Activated CD4-positive, alpha-beta T cell treated with anti-CD3 and anti-CD28 coated beads for 36 hours (primary cell): ENCODE measurements around the gene COQ8A. TPM values are rescaled to one million over a fixed set of nuclear protein-coding genes. Genes with fewer than 3 reads are reported as not detected.

Experiments used
- ATAC-seq: fragments of 200-7000 bp; cut with Tn5 transposase; one replicate; pipeline ENCODE4 v1.10.0; 2021; ENCODE audit warnings: mild to moderate bottlenecking, moderate library complexity
- CTCF ChIA-PET: fragments of 350-600 bp; sonication (Branson Sonifier 250); formaldehyde crosslinking; loops from one replicate; lab custom pipeline; 2021; ENCODE audit warnings: antibody characterized with exemption; lab: Charles Lee
- POLR2A ChIA-PET: fragments of 350-600 bp; sonication (Branson Sonifier 250); formaldehyde crosslinking; loops from one replicate; lab custom pipeline; 2021; ENCODE audit warnings: antibody characterized with exemption, inconsistent platforms; lab: Charles Lee
- DNase-seq: peaks from one replicate; pipeline ENCODE4 v3.0.0-alpha.2; 2020
- H3K27ac Mint-ChIP-seq: one replicate; pipeline ENCODE4 v1.8.0; 2021; ENCODE audit warnings: mixed read lengths
- H3K27me3 Mint-ChIP-seq: one replicate; pipeline ENCODE4 v1.8.0; 2021; ENCODE audit warnings: mixed read lengths
- H3K36me3 Mint-ChIP-seq: one replicate; pipeline ENCODE4 v1.8.0; 2021; ENCODE audit warnings: low read depth, mixed read lengths
- H3K4me1 Mint-ChIP-seq: one replicate; pipeline ENCODE4 v1.8.0; 2021; ENCODE audit warnings: mixed read lengths
- H3K4me3 Mint-ChIP-seq: one replicate; pipeline ENCODE4 v1.8.0; 2021; ENCODE audit warnings: mild to moderate bottlenecking, moderate library complexity, mixed read lengths
- H3K9me3 Mint-ChIP-seq: one replicate; pipeline ENCODE4 v1.8.0; 2021; ENCODE audit warnings: low read depth, mixed read lengths
- intact Hi-C, 2 experiments: fragments of 100-400 bp; cut with DNase I in 1 of 2; cut with micrococcal nuclease in 1 of 2; formaldehyde crosslinking; loops; one replicate each; pipeline versions ENCODE4 v1.14.2 to v1.15.1; 2022 to 2024; cut with DNase I, micrococcal nuclease
- total RNA-seq, 2 experiments: library from RNA; stranded (reverse); gene quantifications; one replicate each; pipeline ENCODE4 v1.2.3, GENCODE V29; 2021

COQ8A gene
- total RNA-seq, 2 experiments from 2014 or later: 21.3 to 26.9 TPM

GRCh38 chr1:226974544-226975258, 34.6 kb downstream of the COQ8A start:
- DNase-seq (peak; percentile 1), ATAC-seq (no peak)
- ChIA-PET CTCF (interaction anchor here (0.5 to 0.6 kb wide), 2 partner anchors 63 to 109 kb away, joined by 3 read pairs; no protein-coding TSS in a partner anchor), POLR2A (no interaction called here)
- Mint-ChIP-seq H3K27me3 (no peaks in the 10 kb centered on the region), H3K36me3 (peaks cover 12% of the 10 kb centered on the region), H3K4me1 (no peaks in the 10 kb centered on the region), H3K27ac (no peak overlapping the region), H3K4me3 (no peak overlapping the region), H3K9me3 (peaks cover 7% of the 10 kb centered on the region)
- intact Hi-C loops: no loop called here

GRCh38 chr1:226975259-226976250, 35.5 kb downstream of the COQ8A start:
- Mint-ChIP-seq H3K36me3 (peaks cover 7% of the 10 kb centered on the region), H3K9me3 (peaks cover 7% of the 10 kb centered on the region), H3K4me3 (no peak overlapping the region), H3K27ac (no peak overlapping the region), H3K27me3 (no peaks in the 10 kb centered on the region), H3K4me1 (no peaks in the 10 kb centered on the region)
- no peak for ATAC-seq
- intact Hi-C loops: no loop called here
- POLR2A ChIA-PET: no interaction called here
- DNase-seq: no peak
- CTCF ChIA-PET: interaction anchor here (0.5 to 0.6 kb wide), 2 partner anchors 63 to 110 kb away, joined by 3 read pairs; no protein-coding TSS in a partner anchor

DNA sequence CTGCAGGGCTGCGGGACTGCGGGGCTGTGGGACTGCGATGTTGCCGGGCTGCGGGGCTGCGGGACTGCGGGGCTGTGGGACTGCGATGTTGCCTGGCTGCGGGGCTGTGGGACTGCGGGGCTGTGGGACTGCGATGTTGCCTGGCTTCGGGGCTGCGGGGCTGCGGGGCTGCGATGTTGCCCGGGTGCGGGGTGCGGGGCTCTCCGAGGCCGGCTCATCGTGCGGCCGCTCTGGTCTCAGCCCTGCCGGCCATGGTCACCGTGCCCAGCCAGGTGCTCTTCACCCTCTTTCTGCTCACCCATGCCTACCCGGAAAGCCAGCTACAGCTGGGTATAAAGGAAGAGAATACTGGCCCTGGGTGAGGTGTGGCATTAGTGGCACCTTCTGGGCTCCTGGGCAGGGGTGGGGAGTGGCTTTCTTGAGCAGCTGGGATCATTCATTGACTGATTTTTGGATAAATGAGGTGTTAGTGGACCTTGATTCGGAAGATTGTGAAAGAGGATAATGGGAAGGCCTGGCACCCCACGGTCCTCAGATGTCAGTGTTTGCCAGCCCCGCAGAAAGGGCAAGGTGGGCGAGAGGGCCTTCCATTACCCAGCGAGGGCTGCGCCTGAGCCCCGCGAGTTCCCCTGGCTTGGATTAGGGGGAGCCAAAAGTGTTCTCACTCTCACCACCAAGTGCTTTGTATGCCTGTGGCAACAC, 36.3 kb downstream of the COQ8A start:
- ATAC-seq: no peak
- POLR2A ChIA-PET: no interaction called here
- no peak overlapping the region for H3K27ac Mint-ChIP-seq

GRCh38 chr1:226976978-226977642, 37.0 kb downstream of the COQ8A start:
- no peaks in the 10 kb centered on the region for H3K27me3 Mint-ChIP-seq
- H3K9me3 Mint-ChIP-seq: no peaks in the 10 kb centered on the region
- intact Hi-C loops: no loop called here
- CTCF ChIA-PET: no interaction called here
- peaks cover 1% of the 10 kb centered on the region for H3K36me3 Mint-ChIP-seq
- DNase-seq (no peak), ATAC-seq (no peak)
- no peak overlapping the region for H3K27ac Mint-ChIP-seq
- no peak overlapping the region for H3K4me3 Mint-ChIP-seq
- POLR2A ChIA-PET: no interaction called here
- no peaks in the 10 kb centered on the region for H3K4me1 Mint-ChIP-seq

More for the DNA sequence above, 36.3 kb downstream of the COQ8A start:
- CTCF ChIA-PET: no interaction called here
- Mint-ChIP-seq H3K36me3 (peaks cover 7% of the 10 kb centered on the region), H3K9me3 (peaks cover 7% of the 10 kb centered on the region), H3K4me3 (no peak overlapping the region), H3K27me3 (no peaks in the 10 kb centered on the region), H3K4me1 (no peaks in the 10 kb centered on the region)
- no peak for DNase-seq
- intact Hi-C loops: no loop called here

DNA sequence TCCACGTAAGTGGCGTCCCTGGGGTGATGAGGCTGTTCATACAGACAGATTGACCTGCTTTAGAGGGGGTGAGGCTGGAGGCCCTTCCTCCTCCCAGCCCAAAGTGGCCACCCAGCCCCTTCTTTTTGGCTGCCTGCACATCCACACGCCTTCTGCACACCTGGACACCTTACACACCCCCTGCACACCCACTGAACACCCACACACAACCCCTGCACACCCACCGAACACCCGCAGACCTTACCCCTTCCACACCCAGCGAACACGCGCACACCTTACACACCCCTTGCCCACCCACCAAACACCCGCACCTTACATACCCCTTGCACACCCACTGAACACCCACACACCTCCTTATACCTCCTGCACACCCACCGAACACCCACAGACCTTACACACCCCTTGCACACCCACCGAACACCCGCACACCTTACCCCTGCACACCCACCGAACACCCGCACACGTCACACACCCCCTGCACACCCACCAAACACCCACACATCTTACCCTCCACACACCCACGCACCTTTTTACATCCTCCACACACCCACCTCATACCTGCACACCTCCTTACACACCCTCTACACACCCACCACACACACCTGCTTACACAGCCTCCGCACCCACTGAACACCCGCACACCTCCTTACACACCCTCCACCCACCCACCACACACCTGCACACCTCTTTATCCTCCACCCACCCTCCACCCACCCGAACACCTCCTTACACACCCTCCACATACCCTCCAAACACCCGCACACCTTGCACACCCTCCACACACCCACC, 37.7 kb downstream of the COQ8A start:
- POLR2A ChIA-PET: no interaction called here
- Mint-ChIP-seq H3K27me3 (no peaks in the 10 kb centered on the region), H3K4me3 (no peak overlapping the region), H3K9me3 (no peaks in the 10 kb centered on the region), H3K4me1 (no peaks in the 10 kb centered on the region), H3K27ac (no peak overlapping the region), H3K36me3 (no peaks in the 10 kb centered on the region)
- ATAC-seq: no peak
- CTCF ChIA-PET: no interaction called here
- no peak for DNase-seq
- intact Hi-C loops: no loop called here

DNA sequence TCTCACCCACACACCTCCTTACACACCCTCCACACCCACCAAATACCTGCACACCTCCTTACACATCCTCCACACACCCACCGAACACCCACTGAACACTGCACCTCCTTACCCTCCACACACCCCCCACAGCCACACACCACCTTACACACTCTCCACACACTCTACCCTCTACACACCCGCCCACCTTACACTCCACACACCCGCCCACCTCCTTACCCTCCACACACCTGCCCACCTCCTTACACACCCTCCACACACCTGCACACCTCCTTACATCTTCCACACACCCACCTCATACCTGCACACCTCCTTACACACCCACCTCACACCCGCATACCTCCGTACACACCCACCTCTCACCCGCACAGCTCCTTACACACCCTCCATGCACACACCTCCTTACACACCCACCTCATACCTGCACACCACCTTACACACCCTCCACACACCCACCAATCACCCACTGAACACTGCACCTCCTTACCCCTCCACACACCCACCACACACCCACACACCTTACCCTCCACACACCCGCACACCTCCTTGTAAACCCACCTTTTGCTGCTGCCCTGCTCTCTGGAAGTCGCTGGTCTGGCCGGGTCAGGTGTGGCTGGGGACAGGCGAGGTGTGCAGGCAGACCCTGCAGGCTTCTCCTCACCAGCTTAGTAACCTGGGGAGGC, 38.5 kb downstream of the COQ8A start:
- CTCF ChIA-PET: interaction anchor here (0.6 kb wide), 1 partner anchor 29 kb away, joined by 4 read pairs; no protein-coding TSS in a partner anchor
- no peak for DNase-seq
- Mint-ChIP-seq H3K4me1 (no peaks in the 10 kb centered on the region), H3K9me3 (no peaks in the 10 kb centered on the region), H3K27me3 (no peaks in the 10 kb centered on the region), H3K27ac (no peak overlapping the region), H3K4me3 (no peak overlapping the region), H3K36me3 (peaks cover 3% of the 10 kb centered on the region)
- intact Hi-C loops: no loop called here
- POLR2A ChIA-PET: no interaction called here
- ATAC-seq: no peak

- CTCF ChIA-PET: interaction anchor here (0.6 kb wide), 1 partner anchor 30 kb away, joined by 4 read pairs; no protein-coding TSS in a partner anchor
- no peak overlapping the region for H3K27ac Mint-ChIP-seq
- no peaks in the 10 kb centered on the region for H3K4me1 Mint-ChIP-seq
Observed at GRCh38 chr1:226979115-226979516, 39.0 kb downstream of the COQ8A start.

DNA sequence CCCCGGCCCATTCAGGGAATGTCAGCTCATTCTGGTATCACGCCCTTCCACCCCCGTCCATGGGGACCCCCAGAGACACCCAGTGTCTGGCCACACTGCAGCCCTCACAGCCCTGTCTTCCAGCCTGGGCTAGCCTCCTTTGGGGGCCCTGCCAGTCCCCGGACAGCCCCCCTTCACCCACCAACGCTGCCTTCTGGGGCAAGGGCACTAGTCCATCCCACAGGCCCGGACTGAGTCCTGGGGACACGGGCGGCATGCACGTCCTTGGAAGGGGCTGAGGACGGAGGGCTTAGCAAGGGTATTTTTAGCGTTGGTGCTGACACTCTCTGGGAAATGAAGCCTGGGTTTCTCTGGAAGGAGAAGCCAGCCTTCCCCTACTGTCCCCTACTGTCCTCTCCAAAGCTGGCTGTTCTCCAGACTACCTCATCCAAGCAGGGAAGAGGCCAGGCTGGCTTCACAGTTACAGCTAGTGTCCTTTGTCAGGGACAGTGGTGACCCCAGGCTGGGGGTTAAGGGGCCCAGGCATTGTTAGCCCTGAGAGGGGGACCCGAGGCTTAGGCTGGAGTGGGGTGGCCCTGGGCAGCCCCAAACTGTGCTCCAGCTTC, 39.5 kb downstream of the COQ8A start:
- Mint-ChIP-seq H3K27me3 (no peaks in the 10 kb centered on the region), H3K27ac (no peak overlapping the region), H3K4me3 (no peak overlapping the region), H3K36me3 (peaks cover 5% of the 10 kb centered on the region), H3K9me3 (no peaks in the 10 kb centered on the region), H3K4me1 (no peaks in the 10 kb centered on the region)
- ATAC-seq (no peak), DNase-seq (no peak)
- ChIA-PET CTCF (interaction anchor here (0.6 kb wide), 1 partner anchor 30 kb away, joined by 4 read pairs; no protein-coding TSS in a partner anchor), POLR2A (interaction anchor here (0.6 kb wide), 1 partner anchor 9 kb away, joined by 5 read pairs; no protein-coding TSS in a partner anchor)
- intact Hi-C loops: no loop called here

More at GRCh38 chr1:226979115-226979516, 39.0 kb downstream of the COQ8A start:
- DNase-seq (no peak), ATAC-seq (no peak)
- Mint-ChIP-seq H3K27me3 (no peaks in the 10 kb centered on the region), H3K36me3 (peaks cover 5% of the 10 kb centered on the region), H3K4me3 (no peak overlapping the region), H3K9me3 (no peaks in the 10 kb centered on the region)
- POLR2A ChIA-PET: interaction anchor here (0.6 kb wide), 1 partner anchor 10 kb away, joined by 5 read pairs; no protein-coding TSS in a partner anchor
- intact Hi-C loops: no loop called here

DNA sequence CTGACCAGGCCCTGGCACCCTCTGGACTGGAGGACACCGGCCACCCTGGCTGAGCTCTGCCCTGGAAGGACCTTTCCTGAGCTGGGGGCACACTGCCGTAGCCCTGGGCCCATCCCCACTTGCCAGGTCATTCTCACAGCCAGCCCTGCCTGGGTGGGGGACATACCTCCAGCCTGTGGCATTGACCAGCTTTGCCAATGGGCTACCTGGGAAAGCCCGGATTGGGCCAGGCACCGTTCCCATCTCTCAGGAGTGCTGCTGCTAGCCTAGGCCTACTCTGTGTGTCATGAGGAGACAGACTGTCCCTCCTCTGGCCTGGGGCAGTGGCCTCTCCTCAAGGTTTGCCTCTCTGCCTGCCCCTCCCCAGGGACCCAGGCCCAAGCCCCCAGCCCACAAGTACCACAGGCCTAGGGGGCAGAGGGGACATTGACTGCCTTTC, 40.0 kb downstream of the COQ8A start:
- DNase-seq: no peak
- H3K4me3 Mint-ChIP-seq: no peak overlapping the region
- H3K9me3 Mint-ChIP-seq: no peaks in the 10 kb centered on the region
- H3K27ac Mint-ChIP-seq: no peak overlapping the region
- no peaks in the 10 kb centered on the region for H3K27me3 Mint-ChIP-seq
- ATAC-seq: no peak
- intact Hi-C loops: no loop called here
- ChIA-PET CTCF (no interaction called here), POLR2A (no interaction called here)
- H3K4me1 Mint-ChIP-seq: no peaks in the 10 kb centered on the region
- H3K36me3 Mint-ChIP-seq: peaks cover 5% of the 10 kb centered on the region
